Measurements from ENCODE around the gene ZSCAN29. TPM values are rescaled to one million over a fixed set of nuclear protein-coding genes. Genes with fewer than 3 reads are reported as not detected.
"Not testable (repeated sequence)": the region's sequence is repeated elsewhere in the genome, so short reads cannot be mapped to it uniquely, and the experiment has no call there.

Gene ZSCAN29
- 11.6 TPM for total RNA-seq
- long read RNA-seq, result 0 reads

- ATAC-seq, result peak; percentile 98
- intact Hi-C loops (cut with micrococcal nuclease), result no loop called here
Measured at GRCh38 chr15:43370975-43371974, at the start of gene ZSCAN29, which contains the start of gene TUBGCP4. ZSCAN29 (minus strand) TSS chr15:43371043; CDS start chr15:43369913, 1,130 bp downstream. TUBGCP4 (plus strand) TSS chr15:43371101; CDS start chr15:43371355, 254 bp downstream.

DNA sequence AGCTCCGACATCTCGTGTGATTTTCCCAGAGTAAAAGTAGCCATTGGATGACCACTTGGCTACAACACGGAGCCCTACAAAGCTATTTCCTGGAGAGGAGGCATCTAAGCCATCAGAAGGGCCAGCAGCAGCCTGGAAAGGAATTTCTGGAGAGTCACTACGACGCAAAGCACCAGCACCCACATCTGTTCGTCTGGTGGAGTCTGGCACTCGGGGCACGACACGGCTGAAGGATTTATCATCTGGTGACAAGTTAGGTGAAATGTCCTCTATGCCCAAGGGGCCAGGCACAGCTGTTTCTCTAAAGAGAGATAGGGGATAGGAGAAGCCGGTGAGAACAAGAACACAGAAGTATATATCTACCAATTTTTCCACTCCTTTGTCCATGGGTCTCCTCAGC lies 49.6 kb upstream of the ZSCAN29 start:
- intact Hi-C loops (cut with micrococcal nuclease), result no loop called here
- DNase-seq (no peak), ATAC-seq (no peak)

More at GRCh38 chr15:43370975-43371974, at the start of gene ZSCAN29, which contains the start of gene TUBGCP4:
- peak; percentile 89 for DNase-seq

- no peak for DNase-seq
- no peak for ATAC-seq
- intact Hi-C loops (cut with micrococcal nuclease), result no loop called here
Measured at GRCh38 chr15:43414196-43414595, 43.4 kb upstream of the ZSCAN29 start.

DNA sequence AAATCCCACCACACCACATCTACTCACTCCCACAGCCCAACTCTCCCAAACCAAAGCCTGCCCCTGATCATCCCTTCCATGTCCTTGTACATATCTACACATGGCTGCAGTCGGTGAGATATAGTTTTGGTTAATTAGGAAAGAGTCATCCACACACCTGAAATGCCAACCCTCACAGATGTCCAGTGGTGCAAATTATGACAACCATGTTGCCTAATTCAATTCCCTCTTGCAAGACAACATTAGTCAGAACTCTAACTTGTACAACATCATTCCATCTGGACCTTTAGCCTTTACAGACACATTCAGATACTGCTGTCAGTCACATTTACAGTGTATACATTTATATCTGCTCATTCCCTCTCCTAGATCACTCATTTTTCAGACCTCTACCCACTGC lies 41.3 kb upstream of the ZSCAN29 start:
- intact Hi-C loops (cut with micrococcal nuclease), result no loop called here
- ATAC-seq, result no peak
- DNase-seq, result no peak

DNA sequence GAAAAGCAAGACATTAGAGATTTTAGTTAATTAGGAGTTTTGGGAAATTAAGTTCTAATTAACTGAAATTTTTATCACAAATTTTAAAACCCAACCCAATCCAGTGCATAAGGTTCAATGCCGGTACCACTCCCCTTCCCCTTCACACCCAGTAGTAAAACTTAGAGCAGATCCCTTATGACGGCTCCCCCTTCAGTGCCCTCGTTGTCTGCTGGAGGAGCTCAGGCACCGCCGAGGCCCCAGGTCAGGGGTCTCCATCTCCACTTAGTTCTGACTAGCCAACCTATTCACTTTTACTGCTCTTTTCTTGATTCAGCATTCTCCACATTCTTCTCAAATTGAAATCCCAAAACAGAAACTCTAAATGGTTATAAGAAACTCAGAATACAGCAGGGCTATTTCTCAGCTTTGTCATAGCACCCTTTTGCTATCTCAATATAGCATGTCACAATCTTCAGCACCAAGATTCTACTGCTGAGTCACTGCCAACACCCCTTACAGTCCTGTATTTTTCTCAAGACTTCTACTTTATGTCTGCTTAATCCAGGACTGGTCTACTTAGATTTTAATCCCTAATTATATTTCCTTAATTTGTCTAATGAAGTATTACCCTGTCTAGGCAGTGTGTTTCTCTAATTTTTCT lies 39.9 kb upstream of the ZSCAN29 start:
- ATAC-seq (no peak), DNase-seq (no peak)
- intact Hi-C loops (cut with micrococcal nuclease), result no loop called here

- DNase-seq, result no peak
- intact Hi-C loops (cut with micrococcal nuclease), result no loop called here
- no peak for ATAC-seq
Measured at GRCh38 chr15:43408789-43409188, 37.9 kb upstream of the ZSCAN29 start.

DNA sequence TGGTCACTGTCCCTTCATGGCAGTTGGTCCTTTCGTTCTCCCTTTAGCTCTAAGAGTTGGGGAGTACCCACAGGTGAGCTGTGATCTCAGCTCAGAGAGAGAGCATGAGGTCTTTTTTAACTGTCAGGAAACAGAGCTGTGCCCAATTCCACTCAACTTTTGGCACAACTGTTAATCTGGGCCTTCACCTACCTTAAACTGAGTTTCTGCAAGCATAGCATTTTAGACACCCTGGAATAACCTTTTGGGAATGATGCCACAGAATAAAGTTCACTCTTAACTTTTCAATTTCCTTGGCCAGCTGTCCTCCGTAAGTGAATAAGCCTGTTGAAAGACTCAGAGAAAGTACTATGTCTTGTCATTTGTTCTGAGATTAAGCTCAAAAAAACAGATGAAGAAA lies 36.0 kb upstream of the ZSCAN29 start:
- intact Hi-C loops (cut with micrococcal nuclease), result no loop called here
- no peak for DNase-seq
- no peak for ATAC-seq

GRCh38 chr15:43406189-43406588 lies 35.3 kb upstream of the ZSCAN29 start:
- intact Hi-C loops (cut with micrococcal nuclease), result no loop called here
- ATAC-seq (peak; percentile 55), DNase-seq (no peak)

DNA sequence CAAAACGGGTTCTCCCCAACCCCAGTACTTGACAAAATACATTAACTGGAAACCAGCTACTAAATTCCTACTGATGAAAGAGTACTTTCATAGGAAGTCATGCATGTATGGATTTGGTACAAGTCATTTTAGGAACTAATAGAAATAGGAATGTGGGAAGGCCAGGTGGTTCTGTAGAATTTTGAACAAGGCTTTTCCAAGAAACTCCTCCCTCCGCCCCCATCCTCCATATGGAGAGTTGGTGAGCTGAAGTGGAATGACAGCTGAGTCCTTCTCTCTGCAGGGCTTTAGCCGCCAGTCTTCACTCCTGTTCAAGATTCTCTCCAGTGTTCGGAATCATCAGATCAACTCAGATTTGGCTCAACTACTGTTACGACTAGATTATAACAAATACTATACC lies 33.3 kb upstream of the ZSCAN29 start:
- intact Hi-C loops (cut with micrococcal nuclease), result no loop called here
- ATAC-seq (no peak), DNase-seq (no peak)

DNA sequence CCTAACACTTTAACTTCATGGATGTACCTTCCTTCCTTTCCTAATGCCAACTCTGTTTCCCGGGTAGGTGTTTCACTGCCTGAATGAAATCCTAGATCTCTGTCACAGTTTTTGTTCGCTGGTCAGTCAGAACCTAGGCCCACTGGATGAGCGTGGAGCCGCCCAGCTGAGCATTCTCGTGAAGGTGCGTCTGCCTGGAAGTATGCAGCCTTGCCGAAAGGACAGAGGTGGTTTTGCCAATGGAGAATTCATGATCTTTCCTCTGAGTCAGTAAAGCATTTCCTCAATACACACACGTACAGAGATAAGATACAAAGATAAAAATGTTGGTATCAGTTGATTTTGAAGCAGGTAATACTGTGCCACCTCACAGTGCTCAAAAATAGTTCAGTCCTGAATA lies 32.8 kb upstream of the ZSCAN29 start:
- intact Hi-C loops (cut with micrococcal nuclease), result no loop called here
- ATAC-seq, result no peak
- no peak for DNase-seq

GRCh38 chr15:43402255-43402654 lies 31.4 kb upstream of the ZSCAN29 start:
- intact Hi-C loops (cut with micrococcal nuclease), result no loop called here
- DNase-seq (no peak), ATAC-seq (no peak)

DNA sequence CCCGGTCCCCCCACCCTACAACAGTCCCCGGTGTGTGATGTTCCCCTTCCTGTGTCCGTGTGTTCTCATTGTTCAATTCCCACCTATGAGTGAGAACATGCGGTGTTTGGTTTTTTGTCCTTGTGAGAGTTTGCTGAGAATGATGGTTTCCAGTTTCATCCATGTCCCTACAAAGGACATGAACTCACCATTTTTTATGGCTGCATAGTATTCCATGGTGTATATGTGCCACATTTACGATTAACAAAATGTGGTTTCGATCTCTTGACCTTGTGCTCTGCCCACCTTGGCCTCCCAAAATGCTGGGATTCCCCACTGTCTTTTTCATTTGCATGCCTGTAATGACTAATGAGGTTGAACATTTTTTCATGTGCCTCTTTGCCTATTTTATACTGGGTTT lies 22.7 kb upstream of the ZSCAN29 start:
- DNase-seq; intact Hi-C loops (cut with micrococcal nuclease); ATAC-seq: not testable (repeated sequence)

DNA sequence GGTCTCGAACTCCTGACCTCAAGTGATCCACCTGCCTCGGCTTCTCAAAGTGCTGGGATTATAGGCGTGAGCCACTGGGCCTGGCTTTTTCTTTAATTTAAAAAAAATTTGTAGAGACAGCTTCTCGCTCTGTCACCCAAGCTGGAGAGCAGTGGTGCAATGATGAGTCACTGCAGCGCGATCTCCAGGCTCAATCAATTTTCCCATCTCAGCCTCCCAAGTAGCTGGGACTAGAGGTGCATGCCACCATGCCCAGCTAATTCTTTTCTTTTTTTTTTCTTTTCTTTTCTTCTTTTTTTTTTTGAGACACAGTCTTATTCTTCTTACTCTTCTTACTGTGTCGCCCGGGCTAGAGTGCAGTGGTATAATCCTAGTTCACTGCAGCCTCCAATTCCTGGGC lies 19.9 kb upstream of the ZSCAN29 start:
- intact Hi-C loops (cut with micrococcal nuclease), result no loop called here

GRCh38 chr15:43383070-43383469 lies 12.2 kb upstream of the ZSCAN29 start:
- no peak for DNase-seq
- ATAC-seq, result no peak
- intact Hi-C loops (cut with micrococcal nuclease), result no loop called here

More for the DNA sequence above, 19.9 kb upstream of the ZSCAN29 start:
- DNase-seq (no peak), ATAC-seq (no peak)

GRCh38 chr15:43382310-43382709 lies 11.5 kb upstream of the ZSCAN29 start:
- ATAC-seq, result no peak
- intact Hi-C loops (cut with micrococcal nuclease), result no loop called here
- DNase-seq, result no peak

- intact Hi-C loops (cut with micrococcal nuclease), result no loop called here
- ATAC-seq (no peak), DNase-seq (no peak)
Measured at GRCh38 chr15:43378601-43379000, 7.8 kb upstream of the ZSCAN29 start.

- no peak for DNase-seq
- intact Hi-C loops (cut with micrococcal nuclease), result no loop called here
Measured at GRCh38 chr15:43376017-43376705, 5.3 kb upstream of the ZSCAN29 start.

GRCh38 chr15:43370310-43370974 lies 401 bp downstream of the ZSCAN29 start:
- DNase-seq, result peak; percentile 27
- ATAC-seq, result peak; percentile 77
- intact Hi-C loops (cut with micrococcal nuclease), result no loop called here

More at GRCh38 chr15:43376017-43376705, 5.3 kb upstream of the ZSCAN29 start:
- peak; percentile 28 for ATAC-seq

DNA sequence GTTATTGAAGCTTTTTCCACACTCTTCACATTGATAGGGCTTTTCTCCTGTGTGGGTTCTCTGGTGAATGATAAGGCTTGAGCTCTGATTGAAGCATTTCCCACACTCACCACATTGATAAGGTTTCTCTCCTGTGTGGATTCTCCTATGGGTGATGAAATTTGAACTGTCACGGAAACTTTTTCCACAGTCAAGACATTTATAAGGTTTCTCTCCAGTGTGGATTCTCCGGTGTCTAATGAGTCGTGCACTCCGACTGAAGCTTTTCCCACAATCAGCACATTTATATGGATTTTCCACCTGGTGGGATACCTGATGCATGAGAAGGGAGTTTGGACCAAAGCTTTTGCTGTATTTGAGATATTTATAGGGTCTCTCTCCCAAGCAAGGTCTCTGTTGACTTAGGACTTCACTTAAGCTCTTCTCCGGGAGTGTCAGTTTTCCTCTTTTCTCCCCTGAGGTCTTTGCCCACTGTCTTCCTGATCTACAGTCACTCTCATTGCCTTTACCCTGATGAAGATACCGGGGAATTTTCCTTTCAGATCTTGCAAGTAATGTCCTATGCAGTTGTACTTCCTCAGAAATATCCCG lies 9.4 kb downstream of the ZSCAN29 start:
- no peak for ATAC-seq

More for the DNA sequence above, 9.4 kb downstream of the ZSCAN29 start:
- DNase-seq, result no peak
- intact Hi-C loops (cut with micrococcal nuclease), result no loop called here

Measured in left ventricle myocardium superior (tissue), 1 donor.